HepG2 (cell line): ENCODE data around the gene NEDD4. TPM values are rescaled to one million over a fixed set of nuclear protein-coding genes. Genes with fewer than 3 reads are reported as not detected.

Experiments used
- HCFC1 ChIP-seq: fragments of 150-350 bp; IDR thresholded peaks from 2 replicates; pipeline ENCODE4 v1.6.1; 2014; ENCODE audit warnings: low read depth, low read length
- HOXA7 ChIP-seq: sonication (generic); formaldehyde crosslinking; IDR thresholded peaks from 2 replicates; pipeline ENCODE4 v1.8.1; 2022; ENCODE audit warnings: mild to moderate bottlenecking, missing genetic modification reagents, moderate library complexity
- ZNF318 ChIP-seq: sonication (generic); formaldehyde crosslinking; IDR thresholded peaks from 2 replicates; pipeline ENCODE4 v1.4.0; 2020; ENCODE audit warnings: mild to moderate bottlenecking, missing genetic modification reagents
- polyA plus RNA-seq, 8 experiments: library from polyadenylated mRNA; depleted of rRNA in 3 of 8; stranded (reverse) in 7 of 8; unstranded in 1 of 8; fragments of >200 nt; fragmentation: Illumina TruSeq in 4 of 8; extraction: Trizol in 4 of 8; gene quantifications; 2 replicates each; pipeline versions ENCODE4 v1.2.1 to v1.2.3, GENCODE V29; 2011 to 2016; ENCODE audit warnings: low read depth in 4 of 8, missing spikeins in 1 of 8, mixed read lengths in 1 of 8; ENCODE audit not compliant: insufficient read depth in 1 of 8
- total RNA-seq, 5 experiments: library from RNA; depleted of rRNA; stranded (reverse); fragments of >200 nt; fragmentation: Illumina TruSeq; extraction: Trizol; gene quantifications; 2 replicates each; pipeline ENCODE4 v1.2.3, GENCODE V29; 2016; ENCODE audit warnings: low read depth in 1 of 5
- TF ChIP-seq, protein P1 (sequence below): sonication (generic); formaldehyde crosslinking; IDR thresholded peaks from 2 replicates; pipeline ENCODE4 v1.4.0; 2020; ENCODE audit warnings: missing genetic modification reagents

NEDD4 gene
- total and polyA plus RNA-seq, 2 of the 13 experiments (the other 11 are each of a cell fraction or from before 2014, with no cell fraction given), result 10.4 to 13.0 TPM

DNA sequence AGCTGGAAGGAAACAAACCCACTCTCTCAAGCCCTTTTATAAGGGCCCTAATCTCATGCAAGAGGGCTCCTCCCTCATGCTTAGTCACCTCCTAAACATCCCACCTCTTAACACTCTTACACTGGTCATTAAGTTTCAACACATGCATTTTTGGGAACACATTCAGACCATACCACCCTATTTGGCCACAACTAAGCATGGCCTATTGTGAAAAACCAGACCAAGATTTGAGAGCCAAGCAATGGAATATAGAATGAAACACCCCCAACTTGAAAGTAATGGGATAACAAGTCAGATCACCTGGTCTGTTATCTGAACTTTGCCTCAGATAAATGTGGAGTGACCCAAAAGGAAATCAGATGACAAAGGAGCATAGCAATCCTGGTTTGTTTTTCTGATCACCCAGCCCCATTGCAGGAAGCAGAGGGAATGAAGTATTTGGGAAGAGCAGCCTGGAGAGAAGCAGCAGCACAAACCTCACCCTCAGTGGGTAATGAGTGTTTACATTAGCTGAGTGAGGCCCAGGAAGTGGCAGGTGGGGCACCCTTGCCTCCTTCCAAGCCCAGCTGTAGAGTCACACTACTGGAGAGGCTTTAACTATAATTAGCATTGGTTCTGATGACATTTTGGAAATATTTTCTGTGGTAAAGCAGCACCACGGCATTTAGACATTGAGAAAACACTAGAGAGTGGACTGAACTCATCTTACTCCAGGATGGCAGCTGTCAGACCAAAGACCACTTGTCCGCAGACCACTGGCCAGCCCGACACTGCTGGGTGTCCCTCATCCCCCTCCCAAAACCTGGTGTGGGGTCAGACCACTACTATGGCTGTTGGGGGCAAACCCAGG is 201.6 kb downstream of the NEDD4 start (continued):
- TF ChIP-seq ZNF318 (CRISPR knock-in tag) (no peak), HOXA7 (CRISPR knock-in tag) (no peak), HCFC1 (no peak)
- TF ChIP-seq, protein P1, sequence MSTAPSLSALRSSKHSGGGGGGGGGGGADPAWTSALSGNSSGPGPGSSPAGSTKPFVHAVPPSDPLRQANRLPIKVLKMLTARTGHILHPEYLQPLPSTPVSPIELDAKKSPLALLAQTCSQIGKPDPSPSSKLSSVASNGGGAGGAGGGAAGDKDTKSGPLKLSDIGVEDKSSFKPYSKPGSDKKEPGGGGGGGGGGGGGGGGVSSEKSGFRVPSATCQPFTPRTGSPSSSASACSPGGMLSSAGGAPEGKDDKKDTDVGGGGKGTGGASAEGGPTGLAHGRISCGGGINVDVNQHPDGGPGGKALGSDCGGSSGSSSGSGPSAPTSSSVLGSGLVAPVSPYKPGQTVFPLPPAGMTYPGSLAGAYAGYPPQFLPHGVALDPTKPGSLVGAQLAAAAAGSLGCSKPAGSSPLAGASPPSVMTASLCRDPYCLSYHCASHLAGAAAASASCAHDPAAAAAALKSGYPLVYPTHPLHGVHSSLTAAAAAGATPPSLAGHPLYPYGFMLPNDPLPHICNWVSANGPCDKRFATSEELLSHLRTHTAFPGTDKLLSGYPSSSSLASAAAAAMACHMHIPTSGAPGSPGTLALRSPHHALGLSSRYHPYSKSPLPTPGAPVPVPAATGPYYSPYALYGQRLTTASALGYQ (CRISPR knock-in tag), result no peak
